ENCODE measurements around the gene EN1.

GRCh38 chr2:118815314-118815713, 32.1 kb downstream of the EN1 start:
- TF ChIP-seq, protein P1, sequence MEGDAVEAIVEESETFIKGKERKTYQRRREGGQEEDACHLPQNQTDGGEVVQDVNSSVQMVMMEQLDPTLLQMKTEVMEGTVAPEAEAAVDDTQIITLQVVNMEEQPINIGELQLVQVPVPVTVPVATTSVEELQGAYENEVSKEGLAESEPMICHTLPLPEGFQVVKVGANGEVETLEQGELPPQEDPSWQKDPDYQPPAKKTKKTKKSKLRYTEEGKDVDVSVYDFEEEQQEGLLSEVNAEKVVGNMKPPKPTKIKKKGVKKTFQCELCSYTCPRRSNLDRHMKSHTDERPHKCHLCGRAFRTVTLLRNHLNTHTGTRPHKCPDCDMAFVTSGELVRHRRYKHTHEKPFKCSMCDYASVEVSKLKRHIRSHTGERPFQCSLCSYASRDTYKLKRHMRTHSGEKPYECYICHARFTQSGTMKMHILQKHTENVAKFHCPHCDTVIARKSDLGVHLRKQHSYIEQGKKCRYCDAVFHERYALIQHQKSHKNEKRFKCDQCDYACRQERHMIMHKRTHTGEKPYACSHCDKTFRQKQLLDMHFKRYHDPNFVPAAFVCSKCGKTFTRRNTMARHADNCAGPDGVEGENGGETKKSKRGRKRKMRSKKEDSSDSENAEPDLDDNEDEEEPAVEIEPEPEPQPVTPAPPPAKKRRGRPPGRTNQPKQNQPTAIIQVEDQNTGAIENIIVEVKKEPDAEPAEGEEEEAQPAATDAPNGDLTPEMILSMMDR (IDR thresholded peaks at IDR 0.05) = no peak
- no peak for TF ChIP-seq POLR2A (IDR thresholded peaks at IDR 0.05)

Measured in esophagus squamous epithelium (tissue), 4 donors.